Esophagus (tissue), 2 donors: ENCODE measurements around the gene SULT2A1. TPM values are rescaled to one million over a fixed set of nuclear protein-coding genes. Genes with fewer than 3 reads are reported as not detected.
"Not testable (repeated sequence)": the region's sequence is repeated elsewhere in the genome, so short reads cannot be mapped to it uniquely, and the experiment has no call there.

Experiments used
- H3K27ac ChIP-seq, 2 donors: one replicate each; pipeline ENCODE4 v1.5.1; 2013; ENCODE audit warnings: low read depth in 2 of 2, mild to moderate bottlenecking in 2 of 2, inconsistent platforms in 1 of 2, low read length in 1 of 2, moderate library complexity in 1 of 2
- H3K27me3 ChIP-seq, 2 donors: one replicate each; pipeline ENCODE4 v1.6.1; 2013; ENCODE audit warnings: low read length in 2 of 2, control low read depth in 1 of 2, mild to moderate bottlenecking in 1 of 2; ENCODE audit not compliant: insufficient read depth in 2 of 2, control insufficient read depth in 1 of 2
- H3K36me3 ChIP-seq, 2 donors: one replicate each; pipeline ENCODE4 v1.6.1; 2013; ENCODE audit warnings: low read length in 1 of 2; ENCODE audit not compliant: control insufficient read depth in 2 of 2, insufficient read depth in 2 of 2
- H3K4me1 ChIP-seq, 2 donors: one replicate each; pipeline ENCODE4 v1.6.1; 2013; ENCODE audit warnings: low read length in 1 of 2; ENCODE audit not compliant: control insufficient read depth in 2 of 2, insufficient read depth in 2 of 2
- H3K4me3 ChIP-seq, 2 donors: one replicate each; pipeline ENCODE4 v1.5.1; 2013; ENCODE audit warnings: low read length in 2 of 2, mild to moderate bottlenecking in 2 of 2, low read depth in 1 of 2, moderate library complexity in 1 of 2
- H3K9me3 ChIP-seq, 2 donors: one replicate each; pipeline ENCODE4 v1.6.1; 2013; ENCODE audit warnings: mild to moderate bottlenecking in 2 of 2, low read depth in 1 of 2, low read length in 1 of 2, moderate library complexity in 1 of 2; ENCODE audit not compliant: control insufficient read depth in 2 of 2, insufficient read depth in 1 of 2
- WGBS, 2 donors: extraction: QIAGEN DNeasy Blood & Tissue Kit; methylation state at CpG; one replicate each; pipeline ENCODE4 v1.1.7; 2013; 5-methylcytosine and 5-hydroxymethylcytosine counted together
- polyA plus RNA-seq, 2 donors: library from polyadenylated mRNA; stranded (reverse); fragments of 200-250 nt; gene quantifications; one replicate each; pipeline ENCODE4 v1.2.3, GENCODE V29; 2013
- donor health status: healthy with polysubstance abuse.
- donor health status: Bipolar disorder and iron deficiency.

Gene SULT2A1
- under 1 TPM in 1 of 2 donors, not detected in 1; 0.02 TPM for polyA plus RNA-seq

GRCh38 chr19:47886010-47886559, at the start of gene SULT2A1:
Gene SULT2A1, minus strand, starts transcription at chr19:47886315. Its CDS starts 58 bp downstream, at chr19:47886257.
- Histone ChIP-seq H3K4me3 (no peak within 1 kb of the TSS), H3K27ac (no peak within 1 kb of the TSS), H3K27me3 (peaks cover 0 to 2% of the 10 kb centered on the region in 2 donors), H3K4me1 (no peaks in the 10 kb centered on the region), H3K36me3 (no peaks in the 10 kb centered on the region), H3K9me3 (no peaks in the 10 kb centered on the region)
- 49 to 64% methylated on average over 12 of the region's 12 CpGs for WGBS, 2 donors

GRCh38 chr19:47928581-47928980, 42.5 kb upstream of the SULT2A1 start:
- not testable (repeated sequence) for H3K27me3 ChIP-seq, H3K4me1 ChIP-seq, H3K4me3 ChIP-seq, H3K27ac ChIP-seq, H3K36me3 ChIP-seq, H3K9me3 ChIP-seq
- WGBS, 2 donors, result 71% methylated on average over 13 of the region's 20 CpGs; no CpG with 5 or more reads in 1 of the 2 donors

- H3K4me1 ChIP-seq, H3K4me3 ChIP-seq, H3K9me3 ChIP-seq, H3K36me3 ChIP-seq, H3K27me3 ChIP-seq, H3K27ac ChIP-seq: not testable (repeated sequence)
- 1% methylated on average over 10 of the region's 15 CpGs for WGBS, 2 donors
Measured at GRCh38 chr19:47920107-47920506, 34.0 kb upstream of the SULT2A1 start.

- not testable (repeated sequence) for H3K36me3 ChIP-seq, H3K27me3 ChIP-seq, H3K4me3 ChIP-seq, H3K27ac ChIP-seq, H3K4me1 ChIP-seq, H3K9me3 ChIP-seq
- 89 to 94% methylated on average over 1 of the region's 2 CpGs for WGBS, 2 donors
Measured at GRCh38 chr19:47910191-47910590, 24.1 kb upstream of the SULT2A1 start.

- H3K27me3 ChIP-seq, H3K4me1 ChIP-seq, H3K4me3 ChIP-seq, H3K36me3 ChIP-seq, H3K9me3 ChIP-seq, H3K27ac ChIP-seq: not testable (repeated sequence)
- 0% methylated on average over 5 to 6 of the region's 14 CpGs for WGBS, 2 donors
Measured at GRCh38 chr19:47909350-47909749, 23.2 kb upstream of the SULT2A1 start.

GRCh38 chr19:47901370-47901769, 15.3 kb upstream of the SULT2A1 start:
- WGBS, 2 donors, result 83 to 89% methylated on average over 7 of the region's 7 CpGs
- Histone ChIP-seq H3K9me3 (no peaks in the 10 kb centered on the region), H3K4me1 (no peaks in the 10 kb centered on the region), H3K36me3 (no peaks in the 10 kb centered on the region), H3K27me3 (no peaks in the 10 kb centered on the region), H3K4me3 (no peak overlapping the region), H3K27ac (no peak overlapping the region)

GRCh38 chr19:47899335-47899734, 13.2 kb upstream of the SULT2A1 start:
- WGBS, 2 donors, result 91 to 93% methylated on average over 8 of the region's 8 CpGs
- no peaks in the 10 kb centered on the region for H3K27me3 ChIP-seq
- H3K27ac ChIP-seq, result no peak overlapping the region
- H3K9me3 ChIP-seq, result no peaks in the 10 kb centered on the region
- H3K36me3 ChIP-seq, result no peaks in the 10 kb centered on the region
- H3K4me1 ChIP-seq, result no peaks in the 10 kb centered on the region
- H3K4me3 ChIP-seq, result no peak overlapping the region

- Histone ChIP-seq H3K4me1 (no peaks in the 10 kb centered on the region), H3K27ac (no peak overlapping the region), H3K27me3 (no peaks in the 10 kb centered on the region), H3K4me3 (no peak overlapping the region), H3K36me3 (no peaks in the 10 kb centered on the region), H3K9me3 (no peaks in the 10 kb centered on the region)
- 60 to 64% methylated on average over 9 of the region's 9 CpGs for WGBS, 2 donors
Measured at GRCh38 chr19:47897861-47898260, 11.7 kb upstream of the SULT2A1 start.

GRCh38 chr19:47896773-47897172, 10.7 kb upstream of the SULT2A1 start:
- H3K27ac ChIP-seq, result no peak overlapping the region
- no peaks in the 10 kb centered on the region for H3K9me3 ChIP-seq
- H3K4me1 ChIP-seq, result no peaks in the 10 kb centered on the region
- WGBS, 2 donors, result 76 to 82% methylated on average over 5 of the region's 5 CpGs
- no peaks in the 10 kb centered on the region for H3K36me3 ChIP-seq
- H3K4me3 ChIP-seq, result no peak overlapping the region
- H3K27me3 ChIP-seq, result no peaks in the 10 kb centered on the region

GRCh38 chr19:47896019-47896418, 9.9 kb upstream of the SULT2A1 start:
- Histone ChIP-seq H3K36me3 (no peaks in the 10 kb centered on the region), H3K4me1 (no peaks in the 10 kb centered on the region), H3K9me3 (no peaks in the 10 kb centered on the region), H3K4me3 (no peak overlapping the region), H3K27ac (no peak overlapping the region), H3K27me3 (no peaks in the 10 kb centered on the region)
- 95 to 96% methylated on average over 4 of the region's 4 CpGs for WGBS, 2 donors
